MM.1S (cell line): ENCODE results near the gene DSCAM.
A peak's percentile ranks its signal among the peaks of the same experiment; 100 is the strongest.

Experiments
- EZH2 ChIP-seq: fragments of 300-600 bp; sonication (generic); optimal IDR thresholded peaks from 2 replicates; pipeline ENCODE3; 2017; ENCODE audit warnings: low read depth, mild to moderate bottlenecking, antibody characterized with exemption, low read length, mixed read lengths
- EZH2phosphoT487 ChIP-seq: fragments of 300-600 bp; sonication (generic); IDR thresholded peaks from 2 replicates; pipeline ENCODE4 v1.6.1; 2018; ENCODE audit warnings: antibody characterized with exemption, low read length
- TF ChIP-seq, protein P1 (sequence below): fragments of 300-600 bp; sonication (generic); IDR thresholded peaks from 2 replicates; pipeline ENCODE4 v1.5.1; 2016; ENCODE audit warnings: antibody characterized with exemption, low read length, mixed read lengths

DNA sequence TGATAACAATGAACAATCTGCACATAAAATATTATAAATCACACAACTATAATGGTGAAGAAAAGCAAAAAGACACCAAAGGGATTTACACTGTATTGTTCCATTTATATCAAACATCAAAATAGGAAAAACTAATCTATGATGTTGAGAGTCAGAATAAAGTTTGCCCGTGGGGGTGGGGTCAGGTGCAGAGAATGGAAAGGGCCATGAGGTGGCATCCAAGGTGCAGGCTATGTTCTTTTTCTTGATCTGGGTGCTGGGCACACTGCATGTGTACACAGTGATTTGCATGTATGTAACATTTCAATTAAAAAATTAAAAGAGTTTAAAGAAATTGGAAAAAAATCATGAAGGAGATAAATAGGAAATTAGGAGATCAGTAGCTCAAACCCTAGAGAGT is 127.3 kb downstream of the DSCAM start:
- TF ChIP-seq, protein P1, sequence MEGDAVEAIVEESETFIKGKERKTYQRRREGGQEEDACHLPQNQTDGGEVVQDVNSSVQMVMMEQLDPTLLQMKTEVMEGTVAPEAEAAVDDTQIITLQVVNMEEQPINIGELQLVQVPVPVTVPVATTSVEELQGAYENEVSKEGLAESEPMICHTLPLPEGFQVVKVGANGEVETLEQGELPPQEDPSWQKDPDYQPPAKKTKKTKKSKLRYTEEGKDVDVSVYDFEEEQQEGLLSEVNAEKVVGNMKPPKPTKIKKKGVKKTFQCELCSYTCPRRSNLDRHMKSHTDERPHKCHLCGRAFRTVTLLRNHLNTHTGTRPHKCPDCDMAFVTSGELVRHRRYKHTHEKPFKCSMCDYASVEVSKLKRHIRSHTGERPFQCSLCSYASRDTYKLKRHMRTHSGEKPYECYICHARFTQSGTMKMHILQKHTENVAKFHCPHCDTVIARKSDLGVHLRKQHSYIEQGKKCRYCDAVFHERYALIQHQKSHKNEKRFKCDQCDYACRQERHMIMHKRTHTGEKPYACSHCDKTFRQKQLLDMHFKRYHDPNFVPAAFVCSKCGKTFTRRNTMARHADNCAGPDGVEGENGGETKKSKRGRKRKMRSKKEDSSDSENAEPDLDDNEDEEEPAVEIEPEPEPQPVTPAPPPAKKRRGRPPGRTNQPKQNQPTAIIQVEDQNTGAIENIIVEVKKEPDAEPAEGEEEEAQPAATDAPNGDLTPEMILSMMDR = peak; percentile 53
- no peak for TF ChIP-seq EZH2
- TF ChIP-seq EZH2phosphoT487 = no peak
